Epithelial cell of esophagus (primary cell): ENCODE data around the gene MR1.

Experiments used
- DNase-seq: peaks from one replicate; pipeline ENCODE4 v3.0.0; 2010; ENCODE audit warnings: low read depth
- H3K4me3 ChIP-seq: 2 replicates; pipeline ENCODE4 v1.5.1; 2011; ENCODE audit warnings: mild to moderate bottlenecking, low read length, control low read depth
- CTCF ChIP-seq: IDR thresholded peaks from 2 replicates; pipeline ENCODE4 v1.5.1; 2011; ENCODE audit warnings: low read depth, mild to moderate bottlenecking, low read length, control low read depth, inconsistent platforms; ENCODE audit not compliant: insufficient read depth; ENCODE audit errors: missing control alignments

The MR1 gene

GRCh38 chr1:181079382-181079781 is 45.6 kb downstream of the MR1 start:
- H3K4me3 ChIP-seq, result no peak overlapping the region
- TF ChIP-seq CTCF, result no peak
- DNase-seq, result no peak

- no peak for DNase-seq
- TF ChIP-seq CTCF, result no peak
- H3K4me3 ChIP-seq, result no peak overlapping the region
Observed at GRCh38 chr1:181079920-181080319, 46.1 kb downstream of the MR1 start.

GRCh38 chr1:181080556-181080955 is 46.8 kb downstream of the MR1 start:
- no peak for TF ChIP-seq CTCF
- no peak for DNase-seq
- no peak overlapping the region for H3K4me3 ChIP-seq

GRCh38 chr1:181081395-181081794 is 47.6 kb downstream of the MR1 start:
- DNase-seq, result no peak
- no peak for TF ChIP-seq CTCF
- H3K4me3 ChIP-seq, result no peak overlapping the region

- TF ChIP-seq CTCF, result peak; percentile 50
- no peak overlapping the region for H3K4me3 ChIP-seq
- peak; percentile 56 for DNase-seq
Observed at GRCh38 chr1:181083842-181084605, 50.2 kb downstream of the MR1 start.

GRCh38 chr1:181084606-181084969 is 50.8 kb downstream of the MR1 start:
- no peak for TF ChIP-seq CTCF
- no peak overlapping the region for H3K4me3 ChIP-seq
- DNase-seq, result no peak

GRCh38 chr1:181086091-181086490 is 52.3 kb downstream of the MR1 start:
- H3K4me3 ChIP-seq, result no peak overlapping the region
- DNase-seq, result no peak
- TF ChIP-seq CTCF, result no peak
